NCI-H510A (cell line): Measurements from ENCODE around the gene MT1B.
"Not testable (repeated sequence)": the region's sequence is repeated elsewhere in the genome, so short reads cannot be mapped to it uniquely, and the experiment has no call there.

Experiments used
- DNase-seq: peaks from one replicate; lab custom pipeline; 2025; lab: John Stamatoyannopoulos, UW

Gene MT1B

GRCh38 chr16:56667581-56668571, 16.2 kb downstream of the MT1B start, which contains the start of gene MT1G:
TSS of gene MT1G (minus strand) at chr16:56668065. CDS start at chr16:56667993, 72 bp downstream.
- DNase-seq = peak; percentile 65

DNA sequence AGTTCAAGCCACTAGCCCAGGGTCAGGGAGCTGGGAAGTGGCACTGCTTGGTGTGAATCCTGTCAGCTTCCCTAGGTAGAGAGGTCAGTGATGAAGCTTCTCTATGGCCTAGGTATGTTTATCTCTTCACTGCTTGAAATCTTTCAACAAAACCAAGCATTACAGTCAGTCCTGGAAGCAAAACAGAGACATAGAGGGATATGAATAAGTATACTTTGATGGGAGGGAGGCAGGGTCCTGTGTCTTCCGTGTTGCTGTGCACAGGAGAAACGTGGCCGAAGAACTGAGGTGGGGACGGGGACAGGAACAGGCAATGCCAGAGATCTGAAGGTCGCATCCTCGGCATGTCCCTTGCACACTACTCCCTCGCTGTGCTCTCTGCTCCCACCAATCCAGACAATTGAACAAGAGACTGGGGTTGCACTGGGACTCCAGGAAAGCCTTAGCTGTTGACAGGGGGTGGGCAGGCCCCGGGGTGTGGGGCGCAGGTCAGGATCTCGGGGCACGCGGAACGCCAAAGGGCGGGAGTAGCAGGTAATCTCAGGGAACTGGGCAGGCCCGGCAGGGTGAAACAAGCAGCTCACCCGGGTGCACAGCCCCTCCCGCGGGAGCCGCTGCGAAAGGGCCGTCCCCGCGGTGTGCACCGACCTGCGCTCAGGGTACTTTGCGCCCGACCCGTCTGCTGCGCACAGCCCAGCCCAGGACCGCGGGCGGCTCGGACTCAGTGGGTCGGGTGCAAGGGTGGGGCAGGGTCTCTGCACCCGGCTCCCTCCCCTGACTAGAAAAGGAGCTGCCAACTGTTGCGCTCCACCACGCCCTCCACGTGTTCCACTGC, 17.5 kb downstream of the MT1B start, which contains the start of gene MT1H:
MT1H (plus strand) TSS at position 810 of the 835 bp plus-strand sequence. CDS start 71 bp downstream, outside the sequence.
- no peak for DNase-seq

DNA sequence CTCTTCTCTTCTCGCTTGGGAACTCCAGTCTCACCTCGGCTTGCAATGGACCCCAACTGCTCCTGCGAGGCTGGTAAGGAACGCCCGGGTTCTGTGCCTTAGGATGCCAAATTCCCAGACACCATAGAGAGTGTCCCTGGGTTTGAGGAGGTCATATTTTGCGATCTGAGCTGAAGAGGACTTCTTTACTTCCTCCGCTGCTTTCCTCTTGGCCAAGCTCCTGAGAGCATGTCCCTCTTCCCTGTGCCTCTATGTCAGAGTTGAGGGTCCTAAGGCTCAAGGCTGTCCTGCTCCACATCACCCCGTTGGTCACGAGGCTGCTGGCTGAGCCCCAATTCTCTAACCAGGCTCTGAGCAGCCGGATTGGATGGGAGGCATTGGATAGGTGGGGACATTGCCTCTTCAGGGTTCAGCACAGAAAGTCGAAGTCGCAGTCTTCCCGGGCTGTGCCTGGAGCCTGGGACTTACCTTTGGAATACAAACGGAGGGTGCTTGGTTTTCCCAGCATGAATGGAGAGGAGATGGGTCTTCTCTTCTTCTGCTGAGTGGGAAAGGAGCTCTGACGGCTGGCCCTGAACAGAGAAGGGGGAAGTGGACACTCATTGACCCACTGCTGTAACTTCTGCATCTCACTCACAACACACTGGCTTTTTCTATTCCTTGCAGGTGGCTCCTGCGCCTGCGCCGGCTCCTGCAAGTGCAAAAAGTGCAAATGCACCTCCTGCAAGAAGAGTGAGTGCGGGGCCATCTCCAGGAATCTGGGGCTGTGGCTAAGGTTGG, 18.3 kb downstream of the MT1B start:
- DNase-seq = no peak

- no peak for DNase-seq
Measured at GRCh38 chr16:56670620-56670934, 18.9 kb downstream of the MT1B start.

- DNase-seq = not testable (repeated sequence)
Measured at GRCh38 chr16:56671691-56672090, 20.0 kb downstream of the MT1B start.

- not testable (repeated sequence) for DNase-seq
Measured at GRCh38 chr16:56672171-56672570, 20.5 kb downstream of the MT1B start.

GRCh38 chr16:56672761-56673536, 21.3 kb downstream of the MT1B start:
- no peak for DNase-seq

DNA sequence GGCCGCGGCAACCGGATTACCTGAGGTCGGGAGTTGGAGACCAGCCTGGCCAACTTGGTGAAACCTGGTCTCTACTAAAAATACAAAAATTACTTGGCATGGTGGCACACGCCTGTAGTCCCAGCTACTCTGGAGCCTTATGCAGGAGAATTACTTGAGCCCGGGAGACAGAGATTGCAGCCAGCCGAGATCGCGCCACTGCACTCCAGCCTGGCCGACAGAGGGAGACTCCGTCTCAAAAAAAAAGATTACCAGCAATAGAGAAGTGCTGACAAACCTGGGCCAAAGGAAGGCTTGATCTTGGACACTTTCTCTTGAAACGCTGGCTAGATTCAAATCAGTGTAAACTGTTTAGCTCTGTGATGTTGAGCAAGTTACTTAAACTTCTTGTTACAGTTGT, 22.2 kb downstream of the MT1B start:
- DNase-seq = no peak

DNA sequence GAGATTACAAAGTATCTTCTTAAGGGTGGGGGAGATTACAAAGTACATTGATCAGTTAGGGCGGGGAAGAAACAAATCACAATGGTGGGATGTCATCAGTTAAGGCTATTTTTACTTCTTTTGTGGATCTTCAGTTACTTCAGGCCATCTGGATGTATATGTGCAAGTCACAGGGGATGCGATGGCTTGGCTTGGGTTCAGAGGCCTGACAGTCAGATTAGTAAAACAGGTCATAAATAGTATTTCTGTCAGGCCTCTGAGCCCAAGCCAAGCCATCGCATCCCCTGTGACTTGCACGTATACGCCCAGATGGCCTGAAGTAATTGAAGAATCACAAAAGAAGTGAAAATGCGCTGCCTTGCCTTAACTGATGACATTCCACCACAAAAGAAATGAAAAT, 22.9 kb downstream of the MT1B start:
- DNase-seq = not testable (repeated sequence)

GRCh38 chr16:56675685-56676210, 24.1 kb downstream of the MT1B start:
- no peak for DNase-seq

DNA sequence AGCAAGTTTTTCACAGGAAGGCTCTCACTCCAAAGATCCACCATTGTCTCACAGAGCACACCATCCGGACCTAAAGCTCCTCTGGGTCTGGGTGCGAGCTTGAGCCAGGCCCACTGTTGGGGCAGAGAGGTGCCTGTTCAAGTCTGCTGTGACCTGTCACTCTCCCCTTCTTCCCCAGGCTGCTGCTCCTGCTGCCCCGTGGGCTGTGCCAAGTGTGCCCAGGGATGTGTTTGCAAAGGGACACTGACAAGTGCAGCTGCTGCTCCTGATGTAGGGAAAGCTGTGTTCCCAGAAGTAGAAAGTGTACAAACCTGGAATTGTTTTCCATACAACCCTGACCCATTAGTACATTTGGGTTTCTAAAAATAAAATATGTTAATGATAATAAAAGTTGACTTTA, 25.8 kb downstream of the MT1B start:
- no peak for DNase-seq

DNA sequence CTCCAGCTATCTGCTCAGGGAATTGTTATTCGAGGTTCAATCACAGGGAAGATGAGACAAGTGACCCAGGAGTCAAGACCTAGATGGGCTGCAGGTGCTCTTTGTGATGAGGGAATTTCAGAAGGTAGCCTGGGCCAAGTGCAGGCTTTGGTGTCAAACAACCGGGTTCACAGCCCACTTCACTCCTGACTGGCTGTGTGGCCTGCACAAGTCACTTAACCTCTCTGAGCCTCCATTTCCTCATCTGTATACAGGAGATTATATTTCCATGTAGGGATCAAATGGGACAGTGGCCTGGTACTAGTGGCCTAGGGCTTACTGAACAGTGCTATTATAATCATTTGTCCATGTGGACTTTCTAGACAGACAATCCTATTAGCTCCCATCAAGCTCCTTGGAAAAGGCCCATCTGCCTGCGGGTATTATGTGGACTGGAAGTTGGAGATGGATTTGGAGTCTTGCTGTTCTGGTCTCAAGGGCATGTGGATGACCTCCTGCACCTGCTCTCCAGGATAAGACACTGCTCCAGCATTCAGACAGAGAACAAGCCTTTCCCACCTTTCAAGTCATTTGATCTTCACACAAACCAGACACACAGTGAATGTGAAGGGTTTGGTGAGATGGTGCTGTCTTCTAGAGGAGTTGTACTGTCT, 27.5 kb downstream of the MT1B start:
- no peak for DNase-seq

DNA sequence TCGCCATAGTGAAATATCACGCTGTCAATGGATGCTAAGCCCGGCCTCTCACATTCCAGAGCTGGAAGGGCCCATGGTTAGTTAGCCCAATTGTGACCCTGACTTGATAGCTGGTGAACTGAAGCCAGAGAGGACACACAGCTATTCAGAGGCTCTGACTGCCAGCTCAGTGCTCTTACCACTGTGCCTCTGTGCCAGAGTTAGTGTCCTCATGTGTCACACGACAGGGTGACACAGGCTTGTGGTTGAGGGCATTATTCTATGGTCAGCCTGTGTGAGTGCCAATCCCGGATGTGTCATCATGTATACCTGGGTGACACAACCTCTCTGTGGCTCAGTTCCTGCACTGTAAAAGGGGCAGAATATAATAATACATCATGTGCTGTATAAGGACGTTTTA, 28.1 kb downstream of the MT1B start:
- DNase-seq = no peak

DNA sequence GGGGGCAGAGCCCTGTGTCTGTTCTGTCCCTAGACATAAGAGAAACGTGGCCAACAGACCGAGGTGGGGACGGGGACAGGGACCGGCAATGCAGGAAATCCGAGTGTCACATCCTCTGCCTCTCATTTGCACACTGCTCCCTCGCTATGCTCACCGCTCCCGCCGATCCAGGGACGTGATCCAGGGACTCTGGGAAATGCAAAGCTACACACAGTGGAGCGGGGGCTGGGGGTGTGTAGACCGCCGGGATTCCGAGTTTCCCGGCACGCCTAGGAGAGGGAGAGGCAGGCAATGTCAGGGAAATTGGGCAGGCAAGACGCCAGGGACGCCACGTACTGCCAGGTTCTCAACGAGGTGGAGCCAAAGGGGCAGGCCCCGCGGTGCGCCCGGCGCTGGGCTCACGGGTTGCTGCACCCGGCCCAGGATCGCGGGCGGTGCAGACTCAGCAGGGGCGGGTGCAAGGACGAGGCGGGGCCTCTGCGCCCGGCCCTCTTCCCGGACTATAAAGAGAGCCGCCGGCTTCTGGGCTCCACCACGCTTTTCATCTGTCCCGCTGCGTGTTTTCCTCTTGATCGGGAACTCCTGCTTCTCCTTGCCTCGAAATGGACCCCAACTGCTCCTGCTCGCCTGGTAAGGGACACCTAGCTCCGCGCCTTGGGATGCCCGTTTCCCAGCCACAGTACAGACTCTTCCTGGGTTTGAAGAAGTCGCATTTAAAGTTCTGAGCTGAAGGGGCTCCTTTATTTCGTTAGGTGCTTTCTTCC, 30.4 kb downstream of the MT1B start, which contains the start of gene MT1X:
MT1X (plus strand) TSS at position 532 of the 764 bp plus-strand sequence; CDS start at position 603, 71 bp downstream.
- peak; percentile 75 for DNase-seq

- no peak for DNase-seq
Measured at GRCh38 chr16:56682703-56683397, 31.2 kb downstream of the MT1B start.

DNA sequence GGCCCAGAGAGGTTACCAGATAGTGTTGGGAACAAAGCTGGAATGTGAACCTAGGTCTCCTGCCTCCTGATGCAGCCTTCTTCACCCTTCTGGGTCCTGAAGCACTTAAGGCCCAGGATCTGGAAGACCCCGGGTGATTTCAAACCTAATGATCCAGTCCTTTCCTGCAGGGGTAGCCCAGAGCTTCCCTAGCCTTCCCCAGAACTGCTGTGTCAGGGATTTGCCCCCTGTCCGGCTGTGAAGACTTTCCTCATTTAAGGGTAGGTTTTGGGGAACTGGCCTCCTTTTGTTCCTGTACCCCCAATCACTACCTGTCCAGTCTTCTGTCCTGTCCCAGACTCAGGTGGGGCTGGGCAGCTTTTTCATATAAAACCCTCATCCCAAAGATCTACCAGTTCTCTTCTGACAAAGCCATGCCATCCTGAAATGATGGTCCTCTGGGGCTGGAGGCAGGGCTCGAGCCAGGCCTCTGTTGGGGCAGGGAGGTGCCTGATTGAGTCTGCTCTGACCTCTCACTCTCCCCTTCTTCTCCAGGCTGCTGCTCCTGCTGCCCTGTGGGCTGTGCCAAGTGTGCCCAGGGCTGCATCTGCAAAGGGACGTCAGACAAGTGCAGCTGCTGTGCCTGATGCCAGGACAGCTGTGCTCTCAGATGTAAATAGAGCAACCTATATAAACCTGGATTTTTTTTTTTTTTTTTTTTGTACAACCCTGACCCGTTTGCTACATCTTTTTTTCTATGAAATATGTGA, 31.9 kb downstream of the MT1B start:
- no peak for DNase-seq

DNA sequence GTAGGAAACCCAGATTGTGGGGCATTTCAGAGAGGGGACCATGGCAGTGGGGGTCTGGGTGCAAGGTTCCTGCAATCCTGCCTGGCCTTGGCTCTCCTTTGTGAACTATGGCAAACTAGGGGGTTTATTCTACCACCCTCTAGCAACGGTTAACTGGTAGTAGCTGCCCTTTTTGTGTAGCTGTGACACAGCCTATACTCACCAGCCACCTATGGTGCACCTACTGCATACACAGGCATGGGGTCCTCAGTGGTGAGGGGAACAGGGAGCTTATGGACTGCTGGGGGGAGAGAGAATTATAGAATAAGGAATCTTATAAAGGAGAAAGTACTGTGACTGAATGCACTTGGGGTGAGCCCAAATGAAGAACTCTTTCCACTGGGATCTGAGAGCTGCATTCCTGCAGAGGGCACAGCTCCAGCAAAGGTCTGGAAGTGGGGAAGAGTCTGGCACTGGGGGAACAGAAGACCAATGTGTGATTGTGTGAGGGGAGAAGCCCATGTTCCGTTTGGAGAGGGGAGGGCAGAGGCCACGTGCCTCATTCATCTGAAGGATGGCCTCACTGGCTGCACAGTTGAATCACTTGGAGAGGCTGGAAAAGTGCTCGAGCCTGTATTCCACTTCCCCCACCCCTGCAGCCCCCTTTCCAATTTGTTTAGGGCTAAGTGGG, 32.7 kb downstream of the MT1B start:
- no peak for DNase-seq
